Stimulated activated CD4-positive, alpha-beta T cell treated with anti-CD3 and anti-CD28 coated beads, Interleukin-4, amount 100 ng/mL, for 48 hours (primary cell): ENCODE measurements around the gene USP25.

Source experiments
- DNase-seq, 2 donors: peaks; one replicate each; pipeline ENCODE4 v3.0.0-alpha.2; 2020; ENCODE audit warnings: low read depth in 2 of 2

Gene USP25

DNA sequence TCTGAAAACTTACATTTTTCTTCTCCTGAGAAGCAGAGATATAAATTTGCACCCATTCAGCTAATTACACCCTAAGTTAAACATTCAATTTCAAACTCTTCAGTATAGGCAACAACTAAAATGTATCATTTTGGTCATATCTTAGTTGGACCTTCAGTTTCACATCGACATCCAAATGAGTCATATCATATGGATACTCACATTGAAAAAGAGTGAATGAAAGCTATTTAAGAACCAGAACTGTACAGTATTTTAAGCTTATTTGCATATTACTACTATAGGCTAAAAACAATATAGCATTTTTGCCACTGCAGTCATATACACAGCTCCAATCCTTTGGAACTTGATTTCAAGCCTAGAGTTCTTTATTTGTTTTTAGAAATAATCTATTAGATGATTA lies 33.6 kb downstream of the USP25 start:
- DNase-seq: no peak

DNA sequence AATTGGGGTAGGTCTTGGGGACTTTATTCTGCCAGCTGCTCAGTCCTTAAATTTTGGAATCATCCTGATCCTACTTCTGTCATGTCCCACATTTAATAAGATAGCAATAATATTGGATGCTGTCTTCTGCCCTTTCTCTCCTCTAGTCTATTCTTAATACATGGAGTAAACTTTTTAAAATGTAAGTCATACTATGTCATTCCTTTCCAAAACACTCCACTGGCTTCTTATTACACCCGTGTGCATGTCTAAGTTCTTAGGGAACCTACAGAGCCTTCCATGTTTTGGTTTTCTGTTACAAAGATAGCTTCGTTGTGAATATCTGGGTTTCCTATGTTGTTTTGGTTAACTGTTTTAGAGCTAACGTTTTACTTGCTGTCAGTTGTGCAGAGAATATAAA lies 35.1 kb downstream of the USP25 start:
- no peak for DNase-seq

GRCh38 chr21:15766952-15767603 lies 37.3 kb downstream of the USP25 start:
- DNase-seq: no peak

DNA sequence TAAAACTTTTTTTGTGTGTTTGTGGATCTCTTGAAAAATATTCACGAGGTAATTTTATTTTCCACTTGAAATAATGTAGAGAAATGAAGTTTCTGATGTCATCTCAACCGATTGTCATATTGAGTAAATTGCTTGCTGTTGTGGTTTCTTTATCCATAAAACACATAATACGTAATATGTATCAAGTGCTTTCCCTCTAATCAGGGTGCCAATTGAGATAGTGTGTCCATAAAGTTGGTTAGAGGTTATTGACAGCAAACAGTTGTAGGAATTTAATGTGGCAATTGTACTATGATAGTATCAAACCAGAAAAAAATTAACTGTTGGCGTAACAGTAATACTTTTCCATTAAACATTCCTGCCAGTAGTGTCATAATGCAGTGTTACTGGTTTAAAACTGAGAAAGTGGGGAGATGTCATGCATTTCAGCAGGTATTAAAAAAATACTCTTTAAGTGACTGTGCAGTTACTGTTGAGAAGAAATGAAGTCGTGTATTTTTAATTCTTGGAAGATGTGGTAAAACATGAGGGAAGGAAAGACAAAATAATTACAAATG lies 38.3 kb downstream of the USP25 start:
- DNase-seq: no peak

DNA sequence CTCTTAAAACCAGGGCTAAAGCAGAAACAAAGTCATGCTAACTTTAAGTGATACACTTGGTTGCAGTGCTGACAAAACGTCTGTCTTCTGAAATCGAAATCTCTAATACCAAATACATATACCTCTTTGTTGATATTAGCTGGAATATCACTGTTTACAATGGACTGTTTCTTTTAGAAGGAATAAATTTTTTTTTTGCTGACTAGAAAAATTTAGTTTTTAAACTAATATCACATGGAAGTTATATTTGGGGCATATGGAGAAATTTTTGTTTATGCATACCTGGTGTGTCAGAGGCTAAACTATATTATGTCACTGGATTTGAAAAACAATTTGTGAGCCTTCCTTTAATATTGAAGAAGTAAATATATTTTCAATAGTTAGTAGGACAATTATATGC lies 39.1 kb downstream of the USP25 start:
- no peak for DNase-seq

DNA sequence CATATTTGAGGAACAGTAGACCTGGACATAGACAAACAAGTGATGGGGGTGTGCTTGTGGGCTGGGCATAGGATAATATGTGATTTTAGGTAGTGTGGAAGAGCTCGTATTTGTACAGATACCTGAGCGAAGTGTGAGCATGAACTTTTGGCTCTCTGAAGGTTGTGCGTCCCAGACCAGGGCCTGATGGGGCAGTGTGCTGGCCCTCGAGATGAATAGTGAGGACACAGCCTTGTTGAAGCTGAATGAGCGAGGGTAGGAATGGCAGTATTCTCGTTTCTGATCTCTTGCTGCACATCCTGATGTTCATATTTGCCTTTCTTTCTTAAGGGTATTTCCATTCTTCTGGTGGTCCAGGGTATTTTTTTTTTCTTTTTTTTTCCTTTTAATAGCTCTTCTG lies 41.5 kb downstream of the USP25 start:
- no peak for DNase-seq

DNA sequence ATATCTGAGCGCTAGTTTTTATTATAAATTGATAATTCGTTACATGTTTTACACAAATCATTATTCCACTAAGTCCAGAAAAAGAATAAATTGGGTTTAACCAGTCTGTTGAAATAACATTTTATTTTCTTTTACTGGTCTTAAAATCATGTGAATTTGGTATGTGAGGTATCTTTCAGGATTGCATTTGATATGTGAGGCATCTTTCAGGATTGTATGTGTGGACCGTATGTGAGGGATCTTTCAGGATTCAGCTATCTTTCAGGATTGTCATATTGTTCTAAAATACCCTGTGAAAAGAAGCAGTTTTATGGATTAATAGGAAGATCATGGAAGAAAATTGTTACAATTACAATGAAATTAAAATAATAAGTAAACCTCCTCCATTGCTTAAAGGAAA lies 42.9 kb downstream of the USP25 start:
- no peak for DNase-seq

- DNase-seq: no peak
Observed at GRCh38 chr21:15774590-15774989, 44.8 kb downstream of the USP25 start.

DNA sequence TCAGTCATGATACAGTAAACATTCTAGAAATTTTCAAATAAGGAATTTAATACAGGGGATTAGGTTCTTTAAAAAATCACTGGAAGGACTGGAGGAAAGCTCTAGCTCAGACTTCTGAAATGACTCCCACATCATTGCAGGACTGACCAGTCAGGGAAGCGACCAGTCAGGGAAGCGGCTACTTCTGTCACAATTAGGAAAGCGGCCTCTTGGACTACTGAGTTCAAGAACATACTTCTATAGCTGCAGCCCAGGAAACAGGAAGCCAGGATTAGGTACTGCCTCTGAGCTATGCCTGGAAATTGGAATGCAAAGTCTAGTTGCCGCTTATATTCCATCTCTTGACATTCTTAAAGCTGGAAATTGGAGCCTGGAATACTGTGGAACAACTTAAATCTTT lies 45.5 kb downstream of the USP25 start:
- no peak for DNase-seq

DNA sequence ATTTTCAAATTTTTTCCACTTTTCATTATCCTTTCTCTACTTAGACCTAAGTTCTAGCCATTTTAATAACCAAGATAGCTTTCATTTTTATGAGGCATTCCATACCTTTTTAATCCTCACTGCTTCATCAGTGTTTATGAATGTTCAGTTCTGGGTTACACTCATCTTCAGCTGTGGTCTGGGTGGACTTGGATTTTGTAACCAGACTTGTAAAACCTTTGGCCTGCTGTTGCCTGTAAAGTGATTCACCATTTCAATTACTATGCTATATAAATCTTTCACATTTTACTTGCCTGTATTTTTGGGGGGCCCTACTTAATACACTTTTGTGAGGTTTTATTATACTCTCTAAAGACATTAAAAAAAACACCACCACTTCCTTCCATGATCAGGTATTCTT lies 46.2 kb downstream of the USP25 start:
- DNase-seq: no peak

DNA sequence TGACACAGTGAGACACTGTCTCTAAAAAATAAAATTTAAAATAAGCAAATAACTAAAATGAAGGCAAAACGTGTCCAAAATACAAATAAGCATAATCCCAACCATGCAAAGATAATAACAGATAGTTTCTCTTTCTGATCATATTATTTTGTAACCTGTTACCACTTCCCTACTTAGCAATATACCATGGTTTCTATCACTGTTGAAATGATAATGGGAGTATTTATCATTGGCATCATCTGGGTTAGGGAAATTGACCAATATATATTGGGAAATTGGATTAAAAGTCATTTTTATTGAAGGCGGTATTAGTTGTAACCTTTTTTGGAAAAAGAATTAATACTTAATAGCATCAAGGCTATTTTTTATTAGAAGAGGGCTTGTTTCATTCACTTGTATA lies 47.0 kb downstream of the USP25 start:
- DNase-seq: no peak

GRCh38 chr21:15781986-15782385 lies 52.2 kb downstream of the USP25 start:
- no peak for DNase-seq

DNA sequence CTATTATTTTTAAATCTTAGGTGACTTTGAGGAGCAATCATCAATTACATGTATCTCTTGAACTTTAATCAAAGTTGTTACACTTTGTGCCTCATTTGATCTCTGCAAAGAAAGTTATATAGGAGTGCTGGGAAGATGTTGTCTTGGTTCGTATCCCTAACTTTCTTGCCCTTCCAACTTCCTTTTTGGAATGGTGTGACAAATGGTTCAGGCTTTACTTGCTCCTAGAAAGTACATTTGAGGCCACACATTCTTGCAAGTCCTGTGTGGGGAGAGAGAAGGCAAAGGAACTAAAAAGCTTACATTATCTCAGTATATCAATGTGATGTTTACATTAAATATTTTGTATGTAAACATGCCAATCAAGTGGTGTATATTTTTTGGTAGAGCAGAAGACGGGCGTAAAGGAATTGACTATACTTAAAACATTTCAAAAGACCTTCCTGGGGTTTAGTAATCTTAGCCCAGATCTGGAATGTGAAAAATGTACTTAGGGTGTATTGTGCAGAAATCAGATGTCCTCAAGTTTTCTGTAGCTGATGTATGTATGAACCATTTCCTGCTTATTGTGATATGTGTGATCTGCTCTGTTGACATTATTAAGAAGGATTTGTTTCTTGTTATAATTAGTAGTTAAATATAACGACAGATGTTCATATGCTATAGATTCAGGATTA lies 59.2 kb downstream of the USP25 start:
- DNase-seq: no peak

GRCh38 chr21:15793109-15793508 lies 63.3 kb downstream of the USP25 start:
- no peak for DNase-seq

GRCh38 chr21:15793550-15794235 lies 63.9 kb downstream of the USP25 start:
- no peak for DNase-seq

GRCh38 chr21:15794277-15794912 lies 64.6 kb downstream of the USP25 start:
- DNase-seq: no peak

GRCh38 chr21:15795533-15795932 lies 65.8 kb downstream of the USP25 start:
- no peak for DNase-seq

DNA sequence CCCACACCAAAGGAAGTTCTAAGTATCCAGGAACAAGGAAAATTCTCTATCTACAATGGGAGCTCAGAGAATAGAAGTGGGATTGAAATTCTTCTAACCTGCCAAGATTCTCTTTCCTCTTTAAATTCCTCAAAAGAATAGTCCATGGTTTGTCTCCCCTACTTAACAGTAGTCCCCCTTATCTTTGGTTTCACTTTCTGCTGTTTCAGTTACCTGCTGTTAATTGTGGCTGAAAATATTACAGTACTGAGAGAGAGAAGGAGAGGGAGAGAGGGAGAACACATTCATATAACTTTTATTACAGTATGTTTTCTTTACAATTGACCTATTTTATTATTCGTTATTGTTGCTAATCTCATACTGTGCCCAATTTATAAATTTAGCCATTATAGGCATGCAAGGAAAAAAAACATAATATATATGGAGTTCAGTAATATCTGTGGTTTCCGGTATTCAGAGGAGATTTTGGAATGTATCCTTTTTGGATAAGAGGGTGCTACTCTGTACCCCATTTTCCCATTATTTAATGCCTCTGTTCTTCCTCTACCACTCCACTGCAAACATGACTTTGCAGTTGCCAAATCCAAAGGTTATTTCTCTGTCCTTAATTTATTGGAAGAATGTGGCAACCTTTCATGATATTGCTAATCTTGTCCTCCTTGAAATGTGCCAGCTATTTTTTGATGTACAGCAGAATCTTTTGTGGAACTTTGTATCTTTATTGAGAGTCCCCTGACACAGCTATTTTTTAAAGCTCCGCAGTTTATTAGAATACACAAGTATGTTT lies 68.0 kb downstream of the USP25 start:
- DNase-seq: no peak

GRCh38 chr21:15801352-15801863 lies 71.6 kb downstream of the USP25 start:
- DNase-seq: no peak

DNA sequence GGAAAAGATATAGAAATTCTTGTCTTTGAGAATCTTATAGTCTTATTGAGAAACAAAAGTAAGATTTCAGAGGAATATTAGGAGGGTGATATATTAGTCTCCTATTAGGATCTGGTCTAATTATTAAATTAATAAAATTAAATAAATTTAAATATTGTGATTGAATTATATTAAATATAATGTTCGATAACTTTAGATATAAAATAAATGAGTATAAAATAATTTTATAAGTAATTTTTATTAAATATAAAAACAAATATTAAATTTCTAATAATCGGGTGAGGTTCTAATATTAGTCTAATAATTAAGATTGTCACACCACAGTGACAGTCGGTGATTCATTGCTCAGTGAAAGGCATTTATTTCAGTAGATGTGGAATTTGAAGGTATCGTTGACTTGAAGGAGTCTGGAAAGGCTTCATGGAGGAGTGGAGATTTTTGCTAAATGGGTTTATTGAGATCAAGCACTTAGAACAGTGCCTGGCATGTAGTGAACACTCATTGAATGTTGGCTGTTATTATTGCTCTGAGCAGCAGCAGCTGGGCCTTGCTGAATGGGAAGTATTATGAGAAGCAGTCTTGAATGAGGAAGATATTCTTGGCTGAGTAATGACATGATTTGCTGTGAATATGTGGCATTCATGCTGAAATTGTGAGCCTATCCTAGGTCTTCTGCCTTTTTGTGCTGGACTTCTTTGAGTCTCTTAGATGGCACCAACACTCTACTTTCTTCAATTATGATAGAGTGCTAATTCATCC lies 74.6 kb downstream of the USP25 start:
- no peak for DNase-seq

DNA sequence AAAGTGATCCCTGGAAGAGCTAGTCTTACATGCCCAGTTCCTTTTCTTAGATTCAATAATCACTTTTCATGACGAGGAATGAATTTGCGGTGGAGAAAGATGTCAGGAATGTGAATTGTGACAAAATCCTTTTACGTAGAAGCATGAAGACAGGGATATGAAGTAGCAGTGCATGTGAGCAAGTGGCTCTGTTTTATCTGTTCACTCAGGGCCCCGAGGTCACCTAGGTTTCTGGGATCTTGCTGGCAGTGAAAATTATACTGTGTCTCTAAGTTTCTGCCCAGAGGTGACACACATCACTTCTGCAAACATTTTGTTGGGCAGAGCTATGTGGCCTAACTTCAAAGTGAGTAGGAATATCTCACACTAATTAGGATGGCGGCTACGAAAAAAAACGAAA lies 79.3 kb downstream of the USP25 start:
- no peak for DNase-seq
